Esophagus muscularis mucosa (tissue), 4 donors: Measurements from ENCODE around the gene RYR2. TPM values are rescaled to one million over a fixed set of nuclear protein-coding genes. Genes with fewer than 3 reads are reported as not detected.

Source experiments
- DNase-seq: peaks from one replicate; pipeline ENCODE4 v3.0.0-alpha.2; 2017; ENCODE audit errors: extremely low spot score
- H3K27ac ChIP-seq, 4 donors: fragments of 200-600 bp; sonication (generic); replicated peaks in 1 of 4; 1 replicate in 3 of 4; 2 replicates in 1 of 4; pipeline ENCODE4 v1.5.1; 2016 to 2019; ENCODE audit warnings: mild to moderate bottlenecking in 1 of 4
- H3K27me3 ChIP-seq, 4 donors: fragments of 200-600 bp; sonication (generic); one replicate each; pipeline versions ENCODE4 v1.5.1 to v1.6.0; 2016 to 2019
- H3K36me3 ChIP-seq, 4 donors: fragments of 200-600 bp; sonication (generic); one replicate each; pipeline ENCODE4 v1.5.1; 2016 to 2019
- H3K4me1 ChIP-seq, 4 donors: fragments of 200-600 bp; sonication (generic); one replicate each; pipeline ENCODE4 v1.5.1; 2016 to 2019
- H3K4me3 ChIP-seq, 4 donors: fragments of 200-600 bp; sonication (generic); 1 replicate in 2 of 4; 2 replicates in 2 of 4; pipeline ENCODE4 v1.5.1; 2016 to 2019; ENCODE audit warnings: mild to moderate bottlenecking in 4 of 4, moderate library complexity in 1 of 4
- H3K9me3 ChIP-seq, 4 donors: fragments of 200-600 bp; sonication (generic); 1 replicate in 3 of 4; 2 replicates in 1 of 4; pipeline ENCODE4 v1.5.1; 2016 to 2019
- CTCF ChIP-seq, 3 experiments: fragments of 200-600 bp in 2 of 3; fragments of 450-650 bp in 1 of 3; sonication (generic) in 2 of 3; IDR thresholded peaks; one replicate each; pipeline ENCODE4 v1.5.1; 2017 to 2019; ENCODE audit warnings: antibody characterized with exemption in 3 of 3, mild to moderate bottlenecking in 2 of 3, moderate library complexity in 1 of 3
- EP300 ChIP-seq: sonication (generic); formaldehyde crosslinking; IDR thresholded peaks from one replicate; pipeline ENCODE4 v1.6.1; 2017; ENCODE audit warnings: antibody characterized with exemption
- POLR2A ChIP-seq: fragments of 450-650 bp; IDR thresholded peaks from one replicate; pipeline ENCODE4 v1.6.1; 2017; ENCODE audit warnings: antibody characterized with exemption, moderate library complexity, mild to moderate bottlenecking, low read depth
- POLR2AphosphoS5 ChIP-seq, 2 donors: sonication (generic); formaldehyde crosslinking; IDR thresholded peaks; one replicate each; pipeline ENCODE4 v1.6.1; 2017; ENCODE audit warnings: antibody characterized with exemption in 2 of 2
- WGBS: methylation state at CpG from one replicate; pipeline ENCODE4 v1.1.5; 2018; 5-methylcytosine and 5-hydroxymethylcytosine counted together
- intact Hi-C: fragments of 100-400 bp; cut with DNase I; formaldehyde crosslinking; loops from one replicate; pipeline ENCODE4 v1.15.1; 2023
- total RNA-seq, 4 donors: library from RNA; depleted of rRNA; stranded (reverse); fragments of >200 nt; gene quantifications; one replicate each; pipeline versions ENCODE4 v1.1.0 to v1.2.1, GENCODE V29; 2016

The RYR2 gene
- total RNA-seq, 4 donors from 2014 or later = 29.8 to 56.3 (median 38.9) TPM

DNA sequence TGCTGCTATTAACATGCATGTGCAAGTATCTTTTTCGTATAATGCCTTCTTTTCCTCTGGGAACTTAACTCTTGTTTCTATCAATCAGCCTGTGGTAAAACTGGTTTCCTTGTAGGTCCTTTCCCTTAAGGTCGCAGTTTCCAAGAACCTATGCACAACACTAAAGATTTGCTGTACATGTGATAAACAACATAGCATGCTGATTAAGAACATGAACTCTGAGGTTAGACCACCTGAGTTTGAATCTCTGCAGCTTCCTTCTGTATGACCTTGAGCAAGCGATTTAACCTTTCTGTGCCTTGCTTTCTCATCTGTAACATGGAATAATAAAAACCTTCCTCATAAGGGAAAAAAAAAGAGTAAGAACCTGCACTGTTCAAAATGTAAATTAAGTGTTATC, 186.4 kb downstream of the RYR2 start:
- no peak for DNase-seq
- H3K27ac ChIP-seq = no peak overlapping the region
- H3K4me3 ChIP-seq = no peak overlapping the region
- no peaks in the 10 kb centered on the region for H3K9me3 ChIP-seq
- 86% methylated on average over 3 of the region's 3 CpGs for WGBS
- peaks cover 30 to 38% (median 36%) of the 10 kb centered on the region in 4 donors for H3K4me1 ChIP-seq
- intact Hi-C loops = no loop called here
- TF ChIP-seq CTCF (IDR thresholded peaks at IDR 0.05) (no peak), EP300 (no peak), POLR2AphosphoS5 (IDR thresholded peaks at IDR 0.05) (no peak), POLR2A (no peak)
- no peaks in the 10 kb centered on the region for H3K36me3 ChIP-seq
- no peaks in the 10 kb centered on the region for H3K27me3 ChIP-seq

GRCh38 chr1:237229333-237229732, 187.3 kb downstream of the RYR2 start:
- Histone ChIP-seq H3K4me1 (peaks cover 30 to 39% (median 36%) of the 10 kb centered on the region in 4 donors), H3K27me3 (no peaks in the 10 kb centered on the region), H3K27ac (no peak overlapping the region), H3K36me3 (no peaks in the 10 kb centered on the region), H3K9me3 (no peaks in the 10 kb centered on the region), H3K4me3 (no peak overlapping the region)
- WGBS = 84% methylated on average over 6 of the region's 6 CpGs
- intact Hi-C loops = no loop called here
- TF ChIP-seq POLR2A (no peak), POLR2AphosphoS5 (IDR thresholded peaks at IDR 0.05) (no peak), EP300 (no peak), CTCF (IDR thresholded peaks at IDR 0.05) (no peak)
- DNase-seq = no peak

DNA sequence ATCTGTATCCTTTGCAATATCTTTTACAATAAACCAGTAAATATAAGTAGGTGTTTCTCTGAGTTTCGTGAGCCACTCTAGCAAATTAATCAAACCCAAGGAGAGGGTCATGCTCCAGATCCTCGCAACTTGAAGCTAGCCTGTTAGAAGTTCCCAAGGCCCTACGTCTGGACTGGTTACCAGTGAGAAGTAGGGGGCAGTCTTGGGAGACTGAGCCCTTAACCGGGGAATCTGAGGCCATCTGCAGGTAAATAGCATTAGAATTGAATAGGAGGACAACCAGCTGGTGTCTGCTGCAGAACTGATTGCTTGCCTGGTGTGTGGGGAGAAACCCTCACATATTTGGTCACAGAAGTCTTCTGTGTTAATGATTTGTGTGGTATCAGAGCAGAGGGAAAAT, 190.5 kb downstream of the RYR2 start:
- Histone ChIP-seq H3K36me3 (no peaks in the 10 kb centered on the region), H3K9me3 (no peaks in the 10 kb centered on the region), H3K27me3 (no peaks in the 10 kb centered on the region), H3K4me1 (peaks cover 25 to 33% (median 29%) of the 10 kb centered on the region in 4 donors), H3K4me3 (no peak overlapping the region), H3K27ac (no peak overlapping the region)
- TF ChIP-seq POLR2A = no peak
- no peak for TF ChIP-seq POLR2AphosphoS5 (IDR thresholded peaks at IDR 0.05)
- no peak for TF ChIP-seq CTCF (IDR thresholded peaks at IDR 0.05)
- no peak for TF ChIP-seq EP300
- intact Hi-C loops = no loop called here
- WGBS = 76% methylated on average over 4 of the region's 4 CpGs
- no peak for DNase-seq

- H3K4me1 ChIP-seq = peaks cover 29 to 34% (median 33%) of the 10 kb centered on the region in 4 donors
- no peaks in the 10 kb centered on the region for H3K36me3 ChIP-seq
- intact Hi-C loops = no loop called here
- TF ChIP-seq POLR2AphosphoS5 (IDR thresholded peaks at IDR 0.05) = peak in 1 of 2 donors; percentile 24
- no peak for TF ChIP-seq CTCF (IDR thresholded peaks at IDR 0.05)
- TF ChIP-seq EP300 = no peak
- no peak for TF ChIP-seq POLR2A
- no peak for DNase-seq
- no peaks in the 10 kb centered on the region for H3K9me3 ChIP-seq
- no peaks in the 10 kb centered on the region for H3K27me3 ChIP-seq
- H3K4me3 ChIP-seq = no peak overlapping the region
- 26% methylated on average over 3 of the region's 3 CpGs for WGBS
- peak overlapping the region; percentile 27 to 45 (median 44) for H3K27ac ChIP-seq
These were observed 193.1 kb downstream of the RYR2 start for GRCh38 chr1:237235091-237235490.

- 91% methylated on average over 3 of the region's 3 CpGs for WGBS
- DNase-seq = no peak
- no peaks in the 10 kb centered on the region for H3K27me3 ChIP-seq
- no peaks in the 10 kb centered on the region for H3K36me3 ChIP-seq
- TF ChIP-seq POLR2AphosphoS5 (IDR thresholded peaks at IDR 0.05) (no peak), POLR2A (no peak), CTCF (IDR thresholded peaks at IDR 0.05) (no peak), EP300 (no peak)
- intact Hi-C loops = no loop called here
- peaks cover 21 to 27% (median 24%) of the 10 kb centered on the region in 4 donors for H3K4me1 ChIP-seq
- H3K4me3 ChIP-seq = no peak overlapping the region
- H3K27ac ChIP-seq = no peak overlapping the region
- no peaks in the 10 kb centered on the region for H3K9me3 ChIP-seq
These were observed 195.7 kb downstream of the RYR2 start for GRCh38 chr1:237237721-237238120.
